Measurements from ENCODE around the gene SETD1A.
A peak's percentile ranks its signal among the peaks of the same experiment; 100 is the strongest.

SETD1A gene

DNA sequence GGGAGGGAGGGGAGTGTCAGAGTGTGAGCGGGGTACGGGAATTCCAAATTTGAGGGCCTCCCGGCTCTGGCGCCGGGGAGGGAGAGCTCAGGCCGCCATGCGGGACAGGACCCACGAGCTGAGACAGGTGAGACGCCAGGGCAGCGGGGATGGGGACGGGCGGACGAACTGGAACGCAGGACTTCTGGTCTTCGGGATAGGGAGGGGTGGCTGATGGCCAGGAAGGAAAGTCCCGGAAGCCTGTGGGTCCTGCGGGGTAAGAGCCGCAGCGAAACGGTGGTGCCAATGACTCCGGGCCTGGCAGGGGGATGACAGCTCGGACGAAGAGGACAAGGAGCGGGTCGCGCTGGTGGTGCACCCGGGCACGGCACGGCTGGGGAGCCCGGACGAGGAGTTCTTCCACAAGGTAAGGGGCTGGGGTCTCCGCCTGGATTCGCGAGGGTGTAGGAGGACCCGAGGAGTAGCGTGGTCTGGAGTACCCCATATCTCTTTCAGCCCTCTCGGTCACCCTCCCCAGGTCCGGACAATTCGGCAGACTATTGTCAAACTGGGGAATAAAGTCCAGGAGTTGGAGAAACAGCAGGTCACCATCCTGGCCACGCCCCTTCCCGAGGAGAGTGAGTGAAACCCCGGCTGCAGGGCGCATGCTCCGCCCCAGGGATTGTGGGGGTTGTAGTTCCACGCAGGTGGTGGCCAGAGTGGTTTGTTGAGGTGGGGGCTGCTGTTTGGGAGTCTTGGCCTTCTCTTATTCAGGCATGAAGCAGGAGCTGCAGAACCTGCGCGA lies 76.3 kb downstream of the SETD1A start:
- TF ChIP-seq ZNF274 (IDR thresholded peaks at IDR 0.05; ENCODE audit: low read depth, low read length), result no peak
- H3K4me3 ChIP-seq (ENCODE audit: low read length), result peak overlapping the region; percentile 73

Measured in GM08714 (cell line).